22Rv1 (cell line): ENCODE data around the gene PDZRN3.

Experiments used
- H3K27ac ChIP-seq: fragments of 450-650 bp; 2 replicates; pipeline ENCODE4 v1.5.1; 2017
- CTCF ChIP-seq: fragments of 450-650 bp; IDR thresholded peaks from 2 replicates; pipeline ENCODE4 v1.5.1; 2017; ENCODE audit warnings: mild to moderate bottlenecking
- ZFX ChIP-seq: fragments of 450-650 bp; IDR thresholded peaks from 2 replicates; pipeline ENCODE4 v1.6.1; 2017; ENCODE audit warnings: antibody characterized with exemption, borderline replicate concordance

The PDZRN3 gene

GRCh38 chr3:73393005-73393404 lies 231.7 kb downstream of the PDZRN3 start:
- no peak for TF ChIP-seq CTCF
- no peak for TF ChIP-seq ZFX
- no peak overlapping the region for H3K27ac ChIP-seq

GRCh38 chr3:73391984-73392383 lies 232.8 kb downstream of the PDZRN3 start:
- TF ChIP-seq ZFX (no peak), CTCF (no peak)
- no peak overlapping the region for H3K27ac ChIP-seq

GRCh38 chr3:73389928-73390327 lies 234.8 kb downstream of the PDZRN3 start:
- no peak overlapping the region for H3K27ac ChIP-seq
- no peak for TF ChIP-seq CTCF

GRCh38 chr3:73389117-73389813 lies 235.5 kb downstream of the PDZRN3 start:
- no peak overlapping the region for H3K27ac ChIP-seq
- TF ChIP-seq ZFX (no peak), CTCF (no peak)

- TF ChIP-seq CTCF (no peak), ZFX (no peak)
These were observed 239.2 kb downstream of the PDZRN3 start for GRCh38 chr3:73385568-73385967.

GRCh38 chr3:73384091-73384906 lies 240.4 kb downstream of the PDZRN3 start:
- no peak overlapping the region for H3K27ac ChIP-seq
- TF ChIP-seq ZFX: no peak
- no peak for TF ChIP-seq CTCF

More at GRCh38 chr3:73385568-73385967, 239.2 kb downstream of the PDZRN3 start:
- H3K27ac ChIP-seq: no peak overlapping the region

GRCh38 chr3:73383470-73384049 lies 241.2 kb downstream of the PDZRN3 start:
- H3K27ac ChIP-seq: no peak overlapping the region
- TF ChIP-seq CTCF: no peak
- TF ChIP-seq ZFX: no peak
